Measurements from ENCODE around the gene HSPA12B. TPM values are rescaled to one million over a fixed set of nuclear protein-coding genes. Genes with fewer than 3 reads are reported as not detected.
A peak's percentile ranks its signal among the peaks of the same experiment; 100 is the strongest.

Gene HSPA12B
- total and polyA plus RNA-seq, 2 of the 13 experiments (the other 11 are each of a cell fraction or from before 2014, with no cell fraction given) = 0.01 TPM; not detected in 1

- TF ChIP-seq SKIL (CRISPR knock-in tag; IDR thresholded peaks at IDR 0.05; ENCODE audit: borderline replicate concordance) = no peak
- peak; percentile 32; the same call in 1 of the 2 replicates for TF ChIP-seq MEF2D (CRISPR knock-in tag; IDR thresholded peaks at IDR 0.05)
- peak; percentile 77; the same call in 1 of the 2 replicates for TF ChIP-seq TFAP4 (IDR thresholded peaks at IDR 0.05; ENCODE audit: borderline replicate concordance, low read depth)
- peak; percentile 85 for TF ChIP-seq STAG1 (CRISPR knock-in tag; IDR thresholded peaks at IDR 0.05)
- TF ChIP-seq ZBED4 (CRISPR knock-in tag; IDR thresholded peaks at IDR 0.05; ENCODE audit: borderline replicate concordance) = 0 out of 2 replicates have a peak, but pooled peaks have one; percentile 31
- TF ChIP-seq HNF1B (CRISPR knock-in tag; IDR thresholded peaks at IDR 0.05) = peak; percentile 58; the same call in 1 of the 2 replicates
- TF ChIP-seq ZNF30 (CRISPR knock-in tag; IDR thresholded peaks at IDR 0.05) = 0 out of 2 replicates have a peak, but pooled peaks have one; percentile 36
- 0 out of 4 replicates have a peak, but pooled peaks of 1 of the 2 experiments have one; percentile 18 for TF ChIP-seq HMGXB4 (CRISPR knock-in tag; IDR thresholded peaks at IDR 0.05; ENCODE audit: borderline replicate concordance in 1 of 2, low read depth in 1 of 2)
- TF ChIP-seq KDM2A (CRISPR knock-in tag; IDR thresholded peaks at IDR 0.05; ENCODE audit: borderline replicate concordance, low read depth) = peak; percentile 21; the same call in 1 of the 2 replicates
- TF ChIP-seq ZFY (CRISPR knock-in tag; IDR thresholded peaks at IDR 0.05) = peak; percentile 27; the same call in 1 of the 2 replicates
- TF ChIP-seq SALL2 (CRISPR knock-in tag; IDR thresholded peaks at IDR 0.05) = peak; percentile 38; the same call in 1 of the 2 replicates
- peak; percentile 47 for TF ChIP-seq ZBTB33 (CRISPR knock-in tag; IDR thresholded peaks at IDR 0.05)
- TF ChIP-seq THAP11 (CRISPR knock-in tag; IDR thresholded peaks at IDR 0.05) = peak; percentile 74
- no peak for TF ChIP-seq SMAD9 (CRISPR knock-in tag; IDR thresholded peaks at IDR 0.05)
Measured at GRCh38 chr20:3753098-3753497, 20.6 kb downstream of the HSPA12B start (continued).

Data from HepG2 (cell line).